Common myeloid progenitor, CD34-positive (primary cell): Measurements from ENCODE around the gene PRELID2.
"Not testable (repeated sequence)": the region's sequence is repeated elsewhere in the genome, so short reads cannot be mapped to it uniquely, and the experiment has no call there.

Source experiments
- CTCF ChIA-PET: fragments of 350-600 bp; sonication (Branson Sonifier 250); formaldehyde crosslinking; loops from one replicate; lab custom pipeline; 2021; ENCODE audit warnings: antibody characterized with exemption; lab: Charles Lee
- POLR2A ChIA-PET: fragments of 350-600 bp; sonication (Branson Sonifier 250); formaldehyde crosslinking; loops from one replicate; lab custom pipeline; 2021; ENCODE audit warnings: antibody characterized with exemption; lab: Charles Lee
- DNase-seq, 3 donors: peaks; one replicate each; pipeline versions ENCODE4 v3.0.0 to v3.0.0-alpha.2; 2013
- H3K27ac ChIP-seq, 2 experiments: 1 replicate in 1 of 2; 2 replicates in 1 of 2; pipeline ENCODE4 v1.7.0; 2013; ENCODE audit warnings: inconsistent platforms in 2 of 2, low read length in 2 of 2, mild to moderate bottlenecking in 2 of 2, low read depth in 1 of 2, moderate library complexity in 1 of 2; ENCODE audit not compliant: severe bottlenecking in 2 of 2, insufficient read depth in 1 of 2, poor library complexity in 1 of 2
- H3K27me3 ChIP-seq, 5 experiments: replicated peaks in 2 of 5; 1 replicate in 3 of 5; 2 replicates in 2 of 5; pipeline versions ENCODE4 v1.6.1 to v1.7.0; 2013; ENCODE audit warnings: low read length in 4 of 5, mild to moderate bottlenecking in 2 of 5, moderate library complexity in 2 of 5, inconsistent platforms in 1 of 5; ENCODE audit not compliant: insufficient read depth in 5 of 5, control insufficient read depth in 4 of 5
- H3K36me3 ChIP-seq, 4 experiments: 1 replicate in 2 of 4; 2 replicates in 2 of 4; pipeline versions ENCODE4 v1.6.1 to v1.7.0; 2013; ENCODE audit warnings: low read length in 3 of 4, control low read depth in 1 of 4, mild to moderate bottlenecking in 1 of 4; ENCODE audit not compliant: control insufficient read depth in 4 of 4, insufficient read depth in 4 of 4
- H3K4me1 ChIP-seq, 4 experiments: 1 replicate in 3 of 4; 2 replicates in 1 of 4; pipeline versions ENCODE4 v1.6.1 to v1.7.1; 2013; ENCODE audit warnings: low read length in 3 of 4, mild to moderate bottlenecking in 3 of 4, control low read depth in 1 of 4, inconsistent platforms in 1 of 4, moderate library complexity in 1 of 4; ENCODE audit not compliant: control insufficient read depth in 4 of 4, insufficient read depth in 4 of 4; ENCODE audit errors: control extremely low read depth in 1 of 4
- H3K4me3 ChIP-seq, 7 experiments: 1 replicate in 4 of 7; 2 replicates in 3 of 7; pipeline versions ENCODE4 v1.5.1 to v1.7.0; 2013; ENCODE audit warnings: mild to moderate bottlenecking in 7 of 7, low read length in 6 of 7, moderate library complexity in 6 of 7, inconsistent platforms in 2 of 7, low read depth in 2 of 7, control low read depth in 1 of 7; ENCODE audit not compliant: insufficient read depth in 4 of 7, control insufficient read depth in 1 of 7; ENCODE audit errors: extremely low read depth in 1 of 7
- H3K9me3 ChIP-seq, 5 experiments: 1 replicate in 4 of 5; 2 replicates in 1 of 5; pipeline versions ENCODE4 v1.6.1 to v1.7.1; 2013; ENCODE audit warnings: low read length in 4 of 5, mild to moderate bottlenecking in 2 of 5, inconsistent platforms in 1 of 5, low read depth in 1 of 5, moderate library complexity in 1 of 5; ENCODE audit not compliant: control insufficient read depth in 4 of 5, insufficient read depth in 2 of 5; ENCODE audit errors: control extremely low read depth in 1 of 5
- WGBS: methylation state at CpG from one replicate; pipeline ENCODE4 v1.1.5; 2013; ENCODE audit not compliant: insufficient coverage; 5-methylcytosine and 5-hydroxymethylcytosine counted together

PRELID2 gene

DNA sequence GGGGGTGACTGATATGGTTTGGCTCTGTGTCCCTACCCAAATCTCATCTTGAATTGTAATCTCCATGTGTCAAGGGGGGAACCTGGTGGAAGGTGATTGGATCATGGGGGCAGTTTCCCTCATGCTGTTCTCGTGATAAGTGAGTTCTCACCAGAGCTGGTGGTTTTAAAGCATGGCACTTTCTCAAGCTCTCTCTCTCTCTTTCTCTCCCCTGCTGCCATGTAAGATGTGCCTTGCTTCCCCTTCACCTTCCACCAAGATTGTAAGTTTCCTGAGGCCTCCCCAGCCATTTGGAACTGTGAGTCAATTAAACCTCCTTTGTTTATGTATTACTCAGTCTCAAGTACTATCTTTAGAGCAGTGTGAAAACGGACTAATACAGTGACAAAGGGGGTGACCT lies 29.3 kb upstream of the PRELID2 start:
- H3K36me3 ChIP-seq, H3K27me3 ChIP-seq, H3K27ac ChIP-seq, H3K4me3 ChIP-seq, H3K4me1 ChIP-seq, POLR2A ChIA-PET, H3K9me3 ChIP-seq, DNase-seq: not testable (repeated sequence)
- 80% methylated on average over 1 of the region's 2 CpGs for WGBS
- CTCF ChIA-PET: interaction anchor here (1.3 kb wide), 1 partner anchor 10 kb away, joined by 5 read pairs; no protein-coding TSS in a partner anchor

DNA sequence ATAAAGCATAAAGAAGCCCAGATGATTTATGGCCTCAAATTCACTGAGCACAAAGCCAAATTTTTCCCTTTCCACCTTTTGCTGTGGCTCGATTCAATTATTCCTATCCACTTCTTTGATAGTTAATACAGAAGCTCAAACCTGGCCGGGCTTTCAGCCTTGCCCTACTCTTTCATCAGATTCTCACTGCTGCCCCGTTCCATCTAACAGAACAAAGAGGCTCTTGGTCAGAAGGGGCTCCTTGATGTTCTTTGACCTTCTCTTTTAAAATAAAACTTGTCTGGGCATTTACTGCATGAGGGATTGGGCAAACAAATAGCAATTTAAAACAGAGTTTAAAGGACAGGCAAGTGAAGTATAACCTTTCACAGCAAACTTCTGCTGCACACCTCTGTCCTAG lies 27.9 kb upstream of the PRELID2 start:
- Histone ChIP-seq H3K9me3 (no peaks in the 10 kb centered on the region), H3K4me1 (peaks cover 0 to 3% (median 0%) of the 10 kb centered on the region in 4 experiments), H3K36me3 (no peaks in the 10 kb centered on the region), H3K4me3 (no peak overlapping the region), H3K27me3 (no peaks in the 10 kb centered on the region), H3K27ac (no peak overlapping the region)
- POLR2A ChIA-PET: no interaction called here
- no peak for DNase-seq
- WGBS: 100% methylated on average over 3 of the region's 3 CpGs
- CTCF ChIA-PET: no interaction called here

DNA sequence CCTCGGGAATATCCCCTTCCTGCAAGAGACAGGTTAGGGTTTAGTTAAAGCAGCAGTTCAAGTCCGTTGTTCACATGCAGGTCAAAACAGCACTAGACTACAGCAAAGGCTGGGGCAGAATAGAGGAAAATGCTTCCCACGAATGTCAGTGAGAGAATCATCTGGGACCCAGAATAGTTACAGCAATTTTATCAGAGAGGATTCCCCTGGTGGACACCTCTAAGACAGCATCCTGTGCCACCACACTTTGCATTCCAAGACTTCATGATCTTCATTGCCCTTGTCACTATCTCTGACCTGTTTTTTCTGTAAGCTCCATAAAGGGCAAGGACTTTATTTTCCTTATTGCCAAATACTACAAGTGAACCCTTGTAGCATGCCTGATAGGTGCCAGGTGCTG lies 24.8 kb upstream of the PRELID2 start:
- CTCF ChIA-PET: interaction anchor here (1.0 to 1.4 kb wide), 2 partner anchors 10 to 32 kb away, joined by 3 read pairs; no protein-coding TSS in a partner anchor
- Histone ChIP-seq H3K4me1 (peaks cover 13 to 23% (median 17%) of the 10 kb centered on the region in 4 experiments), H3K27ac (no peak overlapping the region), H3K36me3 (no peaks in the 10 kb centered on the region), H3K4me3 (no peak overlapping the region), H3K9me3 (no peaks in the 10 kb centered on the region), H3K27me3 (no peaks in the 10 kb centered on the region)
- POLR2A ChIA-PET: no interaction called here
- 100% methylated on average over 3 of the region's 3 CpGs for WGBS
- no peak for DNase-seq

DNA sequence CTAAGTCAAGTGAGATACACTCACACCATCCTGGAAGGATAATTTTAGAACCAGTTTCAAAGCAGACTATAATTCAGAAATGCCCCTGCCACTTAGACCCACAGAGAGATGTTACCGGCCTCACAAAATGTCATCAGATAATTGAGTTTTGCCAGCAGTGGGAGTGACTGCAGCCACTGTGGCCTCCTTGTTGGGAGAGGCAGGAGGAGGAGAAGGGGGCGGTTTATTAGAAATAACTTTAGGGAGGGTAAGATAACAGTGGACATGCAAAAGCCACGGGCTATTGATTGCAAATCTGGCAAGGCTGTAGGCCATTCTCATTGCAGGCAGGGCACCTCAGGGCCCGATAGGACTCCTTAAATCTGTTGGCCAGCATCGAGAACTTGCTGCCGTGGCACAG lies 24.3 kb upstream of the PRELID2 start:
- no peaks in the 10 kb centered on the region for H3K27me3 ChIP-seq
- no peaks in the 10 kb centered on the region for H3K36me3 ChIP-seq
- no peak overlapping the region for H3K27ac ChIP-seq
- peaks cover 13 to 27% (median 22%) of the 10 kb centered on the region in 4 experiments for H3K4me1 ChIP-seq
- ChIA-PET POLR2A (no interaction called here), CTCF (interaction anchor here (1.4 kb wide), 1 partner anchor 10 kb away, joined by 3 read pairs; no protein-coding TSS in a partner anchor)
- H3K9me3 ChIP-seq: no peaks in the 10 kb centered on the region
- H3K4me3 ChIP-seq: no peak overlapping the region
- no peak for DNase-seq
- 100% methylated on average over 6 of the region's 6 CpGs for WGBS

DNA sequence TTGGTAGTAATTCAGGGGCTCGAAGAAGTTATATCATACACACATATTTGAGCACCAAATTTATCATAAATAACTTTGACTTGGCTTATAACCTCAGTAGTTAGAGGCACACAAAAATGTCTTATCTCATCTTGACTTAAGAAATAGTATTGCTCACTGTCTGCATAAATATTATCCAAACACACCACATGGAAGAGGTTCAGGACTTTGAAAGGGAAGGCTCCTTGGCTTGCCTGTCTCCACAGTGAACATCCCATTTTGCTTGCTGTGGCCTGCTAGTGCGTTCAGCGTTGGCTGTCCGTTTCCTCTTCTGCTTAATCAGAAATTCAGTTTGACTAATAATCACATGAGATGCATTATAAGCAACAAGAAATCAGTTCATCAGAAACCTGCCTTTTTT lies 23.8 kb upstream of the PRELID2 start:
- POLR2A ChIA-PET: no interaction called here
- H3K9me3 ChIP-seq: no peaks in the 10 kb centered on the region
- H3K4me1 ChIP-seq: peaks cover 13 to 32% (median 24%) of the 10 kb centered on the region in 4 experiments
- H3K27me3 ChIP-seq: no peaks in the 10 kb centered on the region
- DNase-seq: peak in 1 of 3 donors; percentile 16
- CTCF ChIA-PET: interaction anchor here (1.4 kb wide), 1 partner anchor 11 kb away, joined by 3 read pairs; no protein-coding TSS in a partner anchor
- H3K36me3 ChIP-seq: no peaks in the 10 kb centered on the region
- no peak overlapping the region for H3K4me3 ChIP-seq
- no peak overlapping the region for H3K27ac ChIP-seq
- WGBS: 74% methylated on average over 3 of the region's 4 CpGs

DNA sequence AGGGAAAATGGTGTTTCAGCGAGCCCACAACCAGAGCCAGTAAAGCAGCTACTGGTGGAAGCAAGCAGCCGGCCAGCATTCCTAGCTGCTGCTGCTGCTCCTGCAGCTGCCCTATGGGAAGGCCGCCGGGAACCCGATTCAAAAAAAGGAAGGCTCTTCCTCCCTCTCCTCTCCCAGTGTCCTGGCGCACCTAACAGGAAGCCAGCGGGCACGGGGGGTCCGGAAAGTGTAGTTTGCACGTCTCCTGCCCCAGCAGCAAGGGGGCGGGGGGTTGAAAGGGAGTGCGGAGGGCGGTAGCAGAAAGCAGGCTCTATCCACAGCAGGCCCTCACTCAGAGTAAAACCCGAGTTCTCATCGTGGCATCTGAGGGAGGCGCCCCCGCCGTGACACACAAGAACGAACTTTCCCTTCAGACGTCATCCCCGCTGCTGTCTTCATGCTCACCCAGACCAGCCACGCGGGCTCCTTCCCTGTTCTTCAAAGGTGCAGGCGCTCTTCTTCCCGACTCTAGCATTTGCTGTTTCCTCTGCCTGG lies 21.2 kb upstream of the PRELID2 start:
- Histone ChIP-seq H3K4me3 (peak overlapping the region in 5 of 7 experiments; percentile 8 to 64 (median 52)), H3K36me3 (no peaks in the 10 kb centered on the region), H3K27ac (peak overlapping the region; percentile 7 to 45), H3K9me3 (no peaks in the 10 kb centered on the region), H3K4me1 (peaks cover 13 to 34% (median 26%) of the 10 kb centered on the region in 4 experiments), H3K27me3 (no peaks in the 10 kb centered on the region)
- WGBS: 11% methylated on average over 22 of the region's 25 CpGs
- ChIA-PET CTCF (interaction anchor here (0.6 to 2.7 kb wide), 6 partner anchors 21 to 53 kb away, joined by 3 to 9 read pairs (median 4); partner anchors contain the start of gene PRELID2), POLR2A (interaction anchor here (0.6 kb wide), 1 partner anchor 85 kb away, joined by 6 read pairs; no protein-coding TSS in a partner anchor)
- peak; percentile 52 to 85 (median 81) for DNase-seq

DNA sequence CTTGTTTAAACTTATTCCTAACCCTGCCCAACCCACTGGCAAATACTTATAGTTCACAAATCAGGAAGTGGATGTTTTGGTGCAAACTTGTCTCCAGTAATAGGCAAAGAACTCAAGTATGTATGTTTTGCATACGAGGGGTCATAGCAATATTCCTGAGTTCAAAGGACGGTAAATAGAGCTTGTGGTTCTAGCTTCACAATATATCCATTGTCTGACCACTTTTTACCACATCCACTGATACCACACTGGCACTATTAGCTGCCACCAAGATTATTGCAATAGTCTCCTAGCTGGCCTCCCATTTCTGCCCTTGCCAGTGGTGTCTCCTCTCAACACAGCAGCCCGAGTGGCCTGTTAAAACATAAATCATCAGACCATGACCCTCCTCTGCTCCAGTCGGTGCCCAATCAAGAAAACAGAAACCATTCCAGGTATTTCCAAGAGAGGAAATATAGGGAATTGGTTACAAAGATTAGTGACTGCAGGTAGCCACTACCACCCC lies 20.7 kb upstream of the PRELID2 start:
- peak in 2 of 3 donors; percentile 30 to 60 for DNase-seq
- ChIA-PET POLR2A (no interaction called here), CTCF (interaction anchor here (0.7 to 2.8 kb wide), 8 partner anchors 9 to 159 kb away, joined by 3 to 15 read pairs (median 8); partner anchors contain the start of gene PRELID2)
- no peaks in the 10 kb centered on the region for H3K36me3 ChIP-seq
- H3K4me3 ChIP-seq: peak overlapping the region in 5 of 7 experiments; percentile 8 to 64 (median 52)
- H3K4me1 ChIP-seq: peaks cover 13 to 34% (median 26%) of the 10 kb centered on the region in 4 experiments
- peak overlapping the region; percentile 7 to 45 for H3K27ac ChIP-seq
- 65% methylated on average over 4 of the region's 4 CpGs for WGBS
- H3K9me3 ChIP-seq: no peaks in the 10 kb centered on the region
- H3K27me3 ChIP-seq: no peaks in the 10 kb centered on the region
